Activated T-cell treated with anti-CD3 and anti-CD28 coated beads, Interleukin-2, amount 50 U/mL, for 72 hours (primary cell): ENCODE measurements around the gene SLC1A5. TPM values are rescaled to one million over a fixed set of nuclear protein-coding genes. Genes with fewer than 3 reads are reported as not detected.
"Not testable (repeated sequence)": the region's sequence is repeated elsewhere in the genome, so short reads cannot be mapped to it uniquely, and the experiment has no call there.

ENCODE experiments used
- ATAC-seq, 2 donors: fragments of 150-1000 bp; cut with Tn5 transposase; replicated peaks in 1 of 2; 2 replicates each; pipeline ENCODE4 v1.10.0; 2021; ENCODE audit warnings: moderate library complexity in 2 of 2, mild to moderate bottlenecking in 1 of 2
- DNase-seq, 2 donors: peaks; one replicate each; pipeline ENCODE4 v3.0.0; 2021 to 2022; ENCODE audit warnings: mixed read lengths in 1 of 2
- H3K27ac Mint-ChIP-seq: one replicate; pipeline ENCODE4 v1.8.0; 2022; ENCODE audit warnings: mild to moderate bottlenecking, moderate library complexity, mixed read lengths
- H3K27me3 Mint-ChIP-seq: one replicate; pipeline ENCODE4 v1.8.0; 2022; ENCODE audit warnings: low read depth, mixed read lengths
- H3K36me3 Mint-ChIP-seq, 2 donors: one replicate each; pipeline ENCODE4 v1.8.0; 2022; ENCODE audit warnings: mixed read lengths in 2 of 2, mild to moderate bottlenecking in 1 of 2; ENCODE audit not compliant: insufficient read depth in 2 of 2
- H3K4me1 Mint-ChIP-seq: one replicate; pipeline ENCODE4 v1.8.0; 2022; ENCODE audit warnings: low read depth, mixed read lengths
- H3K4me3 Mint-ChIP-seq, 2 donors: one replicate each; pipeline ENCODE4 v1.8.0; 2022; ENCODE audit warnings: mild to moderate bottlenecking in 2 of 2, mixed read lengths in 2 of 2, moderate library complexity in 2 of 2
- H3K9me3 Mint-ChIP-seq, 2 donors: one replicate each; pipeline ENCODE4 v1.8.0; 2022; ENCODE audit warnings: mixed read lengths in 2 of 2
- total RNA-seq, 2 donors: library from RNA; stranded (reverse); gene quantifications; one replicate each; pipeline ENCODE4 v1.2.3, GENCODE V29; 2022

Gene SLC1A5
- total RNA-seq, 2 donors from 2014 or later: 364 to 374 TPM

GRCh38 chr19:46775642-46776258, 12.6 kb downstream of the SLC1A5 start:
- Mint-ChIP-seq H3K36me3 (peaks cover 18 to 30% of the 10 kb centered on the region in 2 donors), H3K27me3 (no peaks in the 10 kb centered on the region), H3K4me3 (no peak overlapping the region)

DNA sequence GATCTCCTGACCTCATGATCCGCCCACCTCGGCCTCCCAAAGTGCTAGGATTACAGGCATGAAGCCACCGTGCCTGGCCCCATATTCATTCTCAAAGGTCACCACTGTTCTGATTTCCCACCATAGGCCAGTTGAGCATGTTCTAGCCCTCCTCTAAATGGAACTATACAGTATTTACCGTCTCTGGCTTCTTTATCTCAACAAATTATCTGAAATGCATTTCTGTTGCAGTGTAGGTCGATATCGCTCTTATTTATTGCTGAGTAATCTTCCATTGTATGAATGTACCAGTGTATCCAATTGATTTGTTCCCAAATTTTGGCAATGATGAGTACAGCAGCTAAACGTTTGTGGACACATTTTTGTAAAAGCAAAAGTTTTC, 15.4 kb downstream of the SLC1A5 start:
- no peak for ATAC-seq
- no peak overlapping the region for H3K27ac Mint-ChIP-seq
- H3K4me1 Mint-ChIP-seq: peaks cover 15% of the 10 kb centered on the region
- H3K9me3 Mint-ChIP-seq: no peaks in the 10 kb centered on the region
- H3K36me3 Mint-ChIP-seq: peaks cover 14 to 22% of the 10 kb centered on the region in 2 donors
- H3K4me3 Mint-ChIP-seq: no peak overlapping the region
- H3K27me3 Mint-ChIP-seq: no peaks in the 10 kb centered on the region
- DNase-seq: no peak

More at GRCh38 chr19:46775642-46776258, 12.6 kb downstream of the SLC1A5 start:
- H3K27ac Mint-ChIP-seq: no peak overlapping the region
- no peaks in the 10 kb centered on the region for H3K9me3 Mint-ChIP-seq
- ATAC-seq: no peak
- peaks cover 25% of the 10 kb centered on the region for H3K4me1 Mint-ChIP-seq
- no peak for DNase-seq

GRCh38 chr19:46772170-46773017, 16.0 kb downstream of the SLC1A5 start:
- no peaks in the 10 kb centered on the region for H3K9me3 Mint-ChIP-seq
- DNase-seq (no peak), ATAC-seq (no peak)
- peaks cover 11% of the 10 kb centered on the region for H3K4me1 Mint-ChIP-seq
- no peaks in the 10 kb centered on the region for H3K27me3 Mint-ChIP-seq
- H3K36me3 Mint-ChIP-seq: peaks cover 11 to 19% of the 10 kb centered on the region in 2 donors
- no peak overlapping the region for H3K4me3 Mint-ChIP-seq
- peak overlapping the region; percentile 16 for H3K27ac Mint-ChIP-seq

- H3K4me3 Mint-ChIP-seq, ATAC-seq, H3K36me3 Mint-ChIP-seq, H3K9me3 Mint-ChIP-seq, H3K27me3 Mint-ChIP-seq, DNase-seq: not testable (repeated sequence)
- Mint-ChIP-seq H3K27ac (peak overlapping the region; percentile 82), H3K4me1 (peaks cover 12% of the 10 kb centered on the region)
Observed at GRCh38 chr19:46768746-46769145, 19.6 kb downstream of the SLC1A5 start.

- peaks cover 7% of the 10 kb centered on the region for H3K4me1 Mint-ChIP-seq
- H3K4me3 Mint-ChIP-seq: no peak overlapping the region
- H3K27ac Mint-ChIP-seq: peak overlapping the region; percentile 0
- H3K27me3 Mint-ChIP-seq: no peaks in the 10 kb centered on the region
- DNase-seq: peak; percentile 68 to 73
- H3K36me3 Mint-ChIP-seq: no peaks in the 10 kb centered on the region
- ATAC-seq: peak; percentile 75 to 79
- H3K9me3 Mint-ChIP-seq: no peaks in the 10 kb centered on the region
Observed at GRCh38 chr19:46766569-46767317, 21.7 kb downstream of the SLC1A5 start.

DNA sequence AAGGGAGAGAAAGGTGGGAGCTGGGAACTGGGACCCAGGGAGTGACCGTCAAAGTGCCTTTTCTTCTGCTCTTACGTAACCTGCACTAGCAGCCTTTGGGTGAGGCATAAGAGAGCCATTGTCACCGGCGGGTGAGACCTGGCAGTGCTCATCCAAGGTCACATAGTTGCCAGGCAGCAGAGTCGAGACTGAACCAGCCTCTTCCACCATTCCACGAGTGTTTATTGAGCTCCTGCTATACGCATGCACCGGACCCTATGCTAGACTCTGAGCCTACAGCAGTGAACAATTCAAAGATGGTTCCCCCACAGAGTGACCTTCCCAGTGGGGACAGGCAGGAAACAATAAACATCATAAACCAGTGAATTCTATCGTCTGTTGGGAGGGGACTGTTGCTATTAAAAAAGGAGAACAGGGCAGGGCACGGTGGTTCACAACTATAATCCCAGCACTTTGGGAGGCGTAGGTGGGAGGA, 23.5 kb downstream of the SLC1A5 start:
- Mint-ChIP-seq H3K4me3 (no peak overlapping the region), H3K9me3 (no peaks in the 10 kb centered on the region), H3K4me1 (peaks cover 7% of the 10 kb centered on the region), H3K27ac (no peak overlapping the region), H3K36me3 (no peaks in the 10 kb centered on the region), H3K27me3 (no peaks in the 10 kb centered on the region)
- ATAC-seq (no peak), DNase-seq (no peak)

- no peak for DNase-seq
- Mint-ChIP-seq H3K9me3 (no peaks in the 10 kb centered on the region), H3K4me1 (peaks cover 7% of the 10 kb centered on the region), H3K36me3 (no peaks in the 10 kb centered on the region), H3K27me3 (no peaks in the 10 kb centered on the region), H3K27ac (no peak overlapping the region), H3K4me3 (no peak overlapping the region)
- no peak for ATAC-seq
Observed at GRCh38 chr19:46762245-46762890, 26.0 kb downstream of the SLC1A5 start.

GRCh38 chr19:46761418-46761831, 27.0 kb downstream of the SLC1A5 start:
- no peak for DNase-seq
- Mint-ChIP-seq H3K27ac (no peak overlapping the region), H3K9me3 (no peaks in the 10 kb centered on the region), H3K4me1 (peaks cover under 1% of the 10 kb centered on the region), H3K36me3 (no peaks in the 10 kb centered on the region), H3K27me3 (no peaks in the 10 kb centered on the region), H3K4me3 (no peak overlapping the region)
- no peak for ATAC-seq

- not testable (repeated sequence) for H3K36me3 Mint-ChIP-seq, H3K27ac Mint-ChIP-seq, H3K4me3 Mint-ChIP-seq, H3K4me1 Mint-ChIP-seq, DNase-seq, H3K9me3 Mint-ChIP-seq, H3K27me3 Mint-ChIP-seq, ATAC-seq
Observed at GRCh38 chr19:46760897-46761296, 27.5 kb downstream of the SLC1A5 start.

- H3K36me3 Mint-ChIP-seq: no peaks in the 10 kb centered on the region
- H3K9me3 Mint-ChIP-seq: no peaks in the 10 kb centered on the region
- ATAC-seq: no peak
- H3K4me3 Mint-ChIP-seq: no peak overlapping the region
- no peaks in the 10 kb centered on the region for H3K4me1 Mint-ChIP-seq
- H3K27ac Mint-ChIP-seq: no peak overlapping the region
- no peak for DNase-seq
- H3K27me3 Mint-ChIP-seq: no peaks in the 10 kb centered on the region
Observed at GRCh38 chr19:46760363-46760762, 28.0 kb downstream of the SLC1A5 start.

GRCh38 chr19:46759817-46760333, 28.5 kb downstream of the SLC1A5 start:
- H3K4me1 Mint-ChIP-seq: no peaks in the 10 kb centered on the region
- ATAC-seq (no peak), DNase-seq (no peak)
- no peak overlapping the region for H3K27ac Mint-ChIP-seq
- no peak overlapping the region for H3K4me3 Mint-ChIP-seq
- no peaks in the 10 kb centered on the region for H3K36me3 Mint-ChIP-seq
- H3K27me3 Mint-ChIP-seq: no peaks in the 10 kb centered on the region
- no peaks in the 10 kb centered on the region for H3K9me3 Mint-ChIP-seq

DNA sequence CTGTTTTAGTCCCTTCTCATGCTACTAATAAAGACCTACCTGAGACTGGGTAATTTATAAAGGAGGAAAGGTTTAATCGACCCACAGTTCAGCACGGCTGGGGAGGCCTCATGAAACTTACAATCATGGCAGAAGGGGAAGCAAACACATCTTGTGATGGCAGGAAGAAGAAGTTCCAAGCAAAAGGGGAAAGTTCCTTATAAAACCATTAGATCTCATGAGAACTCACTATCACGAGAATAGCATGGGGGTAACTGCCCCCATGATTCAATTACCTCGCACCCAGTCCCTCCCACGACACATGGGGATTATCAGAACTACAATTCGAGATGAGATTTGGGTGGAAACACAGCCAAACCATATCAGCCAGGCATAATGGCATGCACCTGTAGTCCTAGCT, 29.2 kb downstream of the SLC1A5 start:
- no peak for ATAC-seq
- Mint-ChIP-seq H3K36me3 (no peaks in the 10 kb centered on the region), H3K4me3 (no peak overlapping the region), H3K9me3 (no peaks in the 10 kb centered on the region), H3K27ac (no peak overlapping the region), H3K27me3 (no peaks in the 10 kb centered on the region), H3K4me1 (no peaks in the 10 kb centered on the region)
- DNase-seq: no peak
